ENCODE data around the gene PCDHGB4. TPM values are rescaled to one million over a fixed set of nuclear protein-coding genes. Genes with fewer than 3 reads are reported as not detected.
A peak's percentile ranks its signal among the peaks of the same experiment; 100 is the strongest.

The PCDHGB4 gene
- total RNA-seq, 2 donors from 2014 or later, result 11.6 to 18.1 TPM

DNA sequence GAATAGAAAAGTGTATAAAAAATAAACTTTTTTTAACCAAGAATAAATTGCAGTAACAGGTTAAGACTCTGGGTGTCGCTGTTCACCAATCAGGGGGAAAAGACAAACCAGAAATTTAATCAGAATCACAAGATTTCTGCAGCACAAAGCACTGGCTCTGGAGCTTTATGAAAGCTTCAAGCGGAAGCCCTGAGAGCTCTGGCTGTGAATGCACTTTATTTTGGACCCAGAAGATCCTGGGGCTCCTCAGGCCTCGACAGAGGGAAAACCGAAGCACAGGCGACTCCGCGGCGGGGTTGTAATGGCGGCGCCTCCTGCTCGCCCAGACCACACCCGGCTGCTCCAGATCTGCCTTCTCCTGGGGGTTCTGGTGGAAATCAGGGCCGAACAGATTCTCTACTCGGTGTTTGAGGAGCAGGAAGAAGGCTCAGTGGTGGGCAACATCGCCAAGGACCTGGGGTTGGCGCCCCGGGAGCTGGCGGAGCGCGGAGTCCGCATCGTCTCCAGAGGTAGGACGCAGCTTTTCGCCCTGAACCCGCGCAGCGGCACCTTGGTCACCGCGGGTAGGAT is 32.5 kb upstream of the PCDHGB4 start, which contains the start of gene PCDHGA4:
PCDHGA4 (plus strand) TSS at position 122 of the 570 bp plus-strand sequence; CDS start at position 209, 87 bp downstream.
- Histone ChIP-seq H3K36me3 (no peaks in the 10 kb centered on the region), H3K4me3 (peak within 1 kb of the TSS; percentile 59), H3K27ac (no peak within 1 kb of the TSS), H3K27me3 (replicated peaks; ENCODE audit: insufficient read depth) (no peaks in the 10 kb centered on the region), H3K4me1 (ENCODE audit: control insufficient read depth in 1 of 2, low read depth in 2 of 2) (no peaks in the 10 kb centered on the region), H3K9me3 (peaks cover 85% of the 10 kb centered on the region)
- no peak for DNase-seq (ENCODE audit: low spot score)
- TF ChIP-seq, protein P1, sequence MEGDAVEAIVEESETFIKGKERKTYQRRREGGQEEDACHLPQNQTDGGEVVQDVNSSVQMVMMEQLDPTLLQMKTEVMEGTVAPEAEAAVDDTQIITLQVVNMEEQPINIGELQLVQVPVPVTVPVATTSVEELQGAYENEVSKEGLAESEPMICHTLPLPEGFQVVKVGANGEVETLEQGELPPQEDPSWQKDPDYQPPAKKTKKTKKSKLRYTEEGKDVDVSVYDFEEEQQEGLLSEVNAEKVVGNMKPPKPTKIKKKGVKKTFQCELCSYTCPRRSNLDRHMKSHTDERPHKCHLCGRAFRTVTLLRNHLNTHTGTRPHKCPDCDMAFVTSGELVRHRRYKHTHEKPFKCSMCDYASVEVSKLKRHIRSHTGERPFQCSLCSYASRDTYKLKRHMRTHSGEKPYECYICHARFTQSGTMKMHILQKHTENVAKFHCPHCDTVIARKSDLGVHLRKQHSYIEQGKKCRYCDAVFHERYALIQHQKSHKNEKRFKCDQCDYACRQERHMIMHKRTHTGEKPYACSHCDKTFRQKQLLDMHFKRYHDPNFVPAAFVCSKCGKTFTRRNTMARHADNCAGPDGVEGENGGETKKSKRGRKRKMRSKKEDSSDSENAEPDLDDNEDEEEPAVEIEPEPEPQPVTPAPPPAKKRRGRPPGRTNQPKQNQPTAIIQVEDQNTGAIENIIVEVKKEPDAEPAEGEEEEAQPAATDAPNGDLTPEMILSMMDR (IDR thresholded peaks at IDR 0.05), result peak; percentile 23
- no peak for ATAC-seq (ENCODE audit: insufficient number of reproducible peaks, low FRiP score, low read depth)

- Histone ChIP-seq H3K27me3 (replicated peaks; ENCODE audit: insufficient read depth) (no peaks in the 10 kb centered on the region), H3K36me3 (no peaks in the 10 kb centered on the region), H3K4me1 (ENCODE audit: control insufficient read depth in 1 of 2, low read depth in 2 of 2) (no peaks in the 10 kb centered on the region), H3K4me3 (peak overlapping the region; percentile 59), H3K9me3 (peaks cover 85% of the 10 kb centered on the region), H3K27ac (no peak overlapping the region)
- TF ChIP-seq, protein P1 (IDR thresholded peaks at IDR 0.05), result no peak
- DNase-seq (ENCODE audit: low spot score) (no peak), ATAC-seq (ENCODE audit: insufficient number of reproducible peaks, low FRiP score, low read depth) (no peak)
These were observed 31.9 kb upstream of the PCDHGB4 start for GRCh38 chr5:141355641-141356040.

GRCh38 chr5:141356133-141356532 is 31.4 kb upstream of the PCDHGB4 start:
- no peaks in the 10 kb centered on the region for H3K4me1 ChIP-seq (ENCODE audit: control insufficient read depth in 1 of 2, low read depth in 2 of 2)
- no peak overlapping the region for H3K27ac ChIP-seq
- H3K36me3 ChIP-seq, result no peaks in the 10 kb centered on the region
- DNase-seq (ENCODE audit: low spot score) (no peak), ATAC-seq (ENCODE audit: insufficient number of reproducible peaks, low FRiP score, low read depth) (no peak)
- H3K4me3 ChIP-seq, result no peak overlapping the region
- no peaks in the 10 kb centered on the region for H3K27me3 ChIP-seq (replicated peaks; ENCODE audit: insufficient read depth)
- peaks cover 85% of the 10 kb centered on the region for H3K9me3 ChIP-seq
- TF ChIP-seq, protein P1 (IDR thresholded peaks at IDR 0.05), result no peak

DNA sequence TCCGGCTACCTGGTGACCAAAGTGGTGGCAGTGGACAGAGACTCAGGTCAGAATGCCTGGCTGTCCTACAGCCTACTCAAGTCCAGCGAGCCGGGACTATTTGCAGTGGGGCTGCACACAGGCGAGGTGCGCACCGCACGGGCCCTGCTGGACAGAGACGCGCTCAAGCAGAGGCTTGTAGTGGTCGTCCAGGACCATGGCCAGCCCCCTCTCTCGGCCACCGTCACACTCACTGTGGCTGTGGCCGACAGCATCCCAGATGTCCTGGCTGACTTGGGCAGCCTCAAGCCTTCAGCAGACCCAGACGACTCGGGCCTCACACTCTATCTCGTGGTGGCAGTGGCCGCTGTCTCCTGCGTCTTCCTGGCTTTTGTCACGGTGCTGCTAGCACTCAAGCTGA is 30.5 kb upstream of the PCDHGB4 start:
- DNase-seq (ENCODE audit: low spot score), result no peak
- Histone ChIP-seq H3K9me3 (peaks cover 84% of the 10 kb centered on the region), H3K4me3 (no peak overlapping the region), H3K27me3 (replicated peaks; ENCODE audit: insufficient read depth) (no peaks in the 10 kb centered on the region), H3K36me3 (no peaks in the 10 kb centered on the region), H3K27ac (no peak overlapping the region), H3K4me1 (ENCODE audit: control insufficient read depth in 1 of 2, low read depth in 2 of 2) (no peaks in the 10 kb centered on the region)
- no peak for ATAC-seq (ENCODE audit: insufficient number of reproducible peaks, low FRiP score, low read depth)
- TF ChIP-seq, protein P1 (IDR thresholded peaks at IDR 0.05), result no peak

DNA sequence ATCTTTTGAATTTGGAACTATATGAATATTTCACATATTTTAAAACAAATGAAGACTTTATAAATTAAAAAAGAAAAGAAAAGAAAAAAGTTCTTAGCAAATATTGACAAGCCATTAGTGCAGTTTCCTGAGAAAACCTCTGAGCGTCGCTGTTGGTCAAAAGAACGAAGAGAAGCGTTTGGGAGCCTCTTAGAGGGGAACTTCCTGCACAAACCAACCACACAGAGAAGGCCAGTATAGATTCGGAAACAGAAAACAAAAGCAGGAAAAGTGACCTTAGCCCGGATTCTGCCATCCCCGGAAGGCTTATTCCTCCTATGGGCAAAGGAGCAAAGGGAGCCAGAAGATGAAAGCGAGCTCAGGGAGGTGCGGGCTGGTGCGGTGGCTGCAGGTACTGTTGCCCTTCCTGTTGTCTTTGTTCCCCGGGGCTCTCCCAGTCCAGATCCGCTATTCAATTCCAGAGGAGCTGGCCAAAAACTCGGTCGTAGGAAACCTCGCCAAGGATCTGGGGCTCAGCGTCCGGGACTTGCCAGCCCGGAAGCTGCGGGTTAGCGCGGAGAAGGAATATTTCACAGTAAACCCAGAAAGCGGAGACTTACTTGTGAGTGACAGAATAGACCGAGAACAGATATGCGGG is 27.6 kb upstream of the PCDHGB4 start, which contains the start of gene PCDHGB2:
PCDHGB2 (plus strand) TSS at position 205 of the 637 bp plus-strand sequence; CDS start at position 347, 142 bp downstream.
- Histone ChIP-seq H3K27me3 (replicated peaks; ENCODE audit: insufficient read depth) (no peaks in the 10 kb centered on the region), H3K36me3 (no peaks in the 10 kb centered on the region), H3K9me3 (peaks cover 89% of the 10 kb centered on the region), H3K27ac (no peak within 1 kb of the TSS), H3K4me3 (peak within 1 kb of the TSS; percentile 60), H3K4me1 (ENCODE audit: control insufficient read depth in 1 of 2, low read depth in 2 of 2) (no peaks in the 10 kb centered on the region)
- DNase-seq (ENCODE audit: low spot score) (no peak), ATAC-seq (ENCODE audit: insufficient number of reproducible peaks, low FRiP score, low read depth) (no peak)
- TF ChIP-seq, protein P1 (IDR thresholded peaks at IDR 0.05), result no peak

Measured in thoracic aorta (tissue), 2 donors.